Ectodermal cell (in vitro differentiated cells): ENCODE results near the gene CCDC88C. TPM values are rescaled to one million over a fixed set of nuclear protein-coding genes. Genes with fewer than 3 reads are reported as not detected.

Source experiments
- H3K27ac ChIP-seq: 2 replicates; pipeline ENCODE4 v1.7.0; 2013; ENCODE audit warnings: mild to moderate bottlenecking, low read depth, low read length; ENCODE audit not compliant: insufficient read depth, poor library complexity, severe bottlenecking
- H3K27me3 ChIP-seq: 2 replicates; pipeline ENCODE4 v1.7.0; 2013; ENCODE audit warnings: mild to moderate bottlenecking, low read length; ENCODE audit not compliant: insufficient read depth, control insufficient read depth, poor library complexity, severe bottlenecking
- H3K36me3 ChIP-seq: one replicate; pipeline ENCODE4 v1.7.0; 2013; ENCODE audit warnings: low read length; ENCODE audit not compliant: control insufficient read depth, insufficient read depth
- H3K4me1 ChIP-seq: one replicate; pipeline ENCODE4 v1.7.0; 2013; ENCODE audit warnings: low read length; ENCODE audit not compliant: control insufficient read depth, insufficient read depth
- H3K4me3 ChIP-seq: 2 replicates; pipeline ENCODE4 v1.7.0; 2013; ENCODE audit warnings: low read depth, low read length, control low read depth; ENCODE audit not compliant: insufficient read depth
- H3K9me3 ChIP-seq: 2 replicates; pipeline ENCODE4 v1.7.0; 2013; ENCODE audit warnings: mild to moderate bottlenecking, low read length, moderate library complexity; ENCODE audit not compliant: control insufficient read depth
- WGBS, 2 experiments: methylation state at CpG; one replicate each; pipeline ENCODE4 v1.1.7; 2013; ENCODE audit warnings: missing lambda C conversion rate in 2 of 2; 5-methylcytosine and 5-hydroxymethylcytosine counted together
- polyA plus RNA-seq, 4 experiments: library from polyadenylated mRNA; stranded (reverse); fragments of 50-300 nt; gene quantifications; one replicate each; pipeline ENCODE4 v1.2.3, GENCODE V29; 2013

CCDC88C gene, protein sequence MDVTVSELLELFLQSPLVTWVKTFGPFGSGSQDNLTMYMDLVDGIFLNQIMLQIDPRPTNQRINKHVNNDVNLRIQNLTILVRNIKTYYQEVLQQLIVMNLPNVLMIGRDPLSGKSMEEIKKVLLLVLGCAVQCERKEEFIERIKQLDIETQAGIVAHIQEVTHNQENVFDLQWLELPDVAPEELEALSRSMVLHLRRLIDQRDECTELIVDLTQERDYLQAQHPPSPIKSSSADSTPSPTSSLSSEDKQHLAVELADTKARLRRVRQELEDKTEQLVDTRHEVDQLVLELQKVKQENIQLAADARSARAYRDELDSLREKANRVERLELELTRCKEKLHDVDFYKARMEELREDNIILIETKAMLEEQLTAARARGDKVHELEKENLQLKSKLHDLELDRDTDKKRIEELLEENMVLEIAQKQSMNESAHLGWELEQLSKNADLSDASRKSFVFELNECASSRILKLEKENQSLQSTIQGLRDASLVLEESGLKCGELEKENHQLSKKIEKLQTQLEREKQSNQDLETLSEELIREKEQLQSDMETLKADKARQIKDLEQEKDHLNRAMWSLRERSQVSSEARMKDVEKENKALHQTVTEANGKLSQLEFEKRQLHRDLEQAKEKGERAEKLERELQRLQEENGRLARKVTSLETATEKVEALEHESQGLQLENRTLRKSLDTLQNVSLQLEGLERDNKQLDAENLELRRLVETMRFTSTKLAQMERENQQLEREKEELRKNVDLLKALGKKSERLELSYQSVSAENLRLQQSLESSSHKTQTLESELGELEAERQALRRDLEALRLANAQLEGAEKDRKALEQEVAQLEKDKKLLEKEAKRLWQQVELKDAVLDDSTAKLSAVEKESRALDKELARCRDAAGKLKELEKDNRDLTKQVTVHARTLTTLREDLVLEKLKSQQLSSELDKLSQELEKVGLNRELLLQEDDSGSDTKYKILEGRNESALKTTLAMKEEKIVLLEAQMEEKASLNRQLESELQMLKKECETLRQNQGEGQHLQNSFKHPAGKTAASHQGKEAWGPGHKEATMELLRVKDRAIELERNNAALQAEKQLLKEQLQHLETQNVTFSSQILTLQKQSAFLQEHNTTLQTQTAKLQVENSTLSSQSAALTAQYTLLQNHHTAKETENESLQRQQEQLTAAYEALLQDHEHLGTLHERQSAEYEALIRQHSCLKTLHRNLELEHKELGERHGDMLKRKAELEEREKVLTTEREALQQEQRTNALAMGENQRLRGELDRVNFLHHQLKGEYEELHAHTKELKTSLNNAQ (N-terminal part only)
- polyA plus RNA-seq (2013, experiment 1 of 4), result 33.6 TPM
- 38.0 TPM for polyA plus RNA-seq (2013, experiment 2 of 4)
- polyA plus RNA-seq (2013, experiment 3 of 4), result 24.0 TPM
- polyA plus RNA-seq (2013, experiment 4 of 4), result 27.6 TPM

DNA sequence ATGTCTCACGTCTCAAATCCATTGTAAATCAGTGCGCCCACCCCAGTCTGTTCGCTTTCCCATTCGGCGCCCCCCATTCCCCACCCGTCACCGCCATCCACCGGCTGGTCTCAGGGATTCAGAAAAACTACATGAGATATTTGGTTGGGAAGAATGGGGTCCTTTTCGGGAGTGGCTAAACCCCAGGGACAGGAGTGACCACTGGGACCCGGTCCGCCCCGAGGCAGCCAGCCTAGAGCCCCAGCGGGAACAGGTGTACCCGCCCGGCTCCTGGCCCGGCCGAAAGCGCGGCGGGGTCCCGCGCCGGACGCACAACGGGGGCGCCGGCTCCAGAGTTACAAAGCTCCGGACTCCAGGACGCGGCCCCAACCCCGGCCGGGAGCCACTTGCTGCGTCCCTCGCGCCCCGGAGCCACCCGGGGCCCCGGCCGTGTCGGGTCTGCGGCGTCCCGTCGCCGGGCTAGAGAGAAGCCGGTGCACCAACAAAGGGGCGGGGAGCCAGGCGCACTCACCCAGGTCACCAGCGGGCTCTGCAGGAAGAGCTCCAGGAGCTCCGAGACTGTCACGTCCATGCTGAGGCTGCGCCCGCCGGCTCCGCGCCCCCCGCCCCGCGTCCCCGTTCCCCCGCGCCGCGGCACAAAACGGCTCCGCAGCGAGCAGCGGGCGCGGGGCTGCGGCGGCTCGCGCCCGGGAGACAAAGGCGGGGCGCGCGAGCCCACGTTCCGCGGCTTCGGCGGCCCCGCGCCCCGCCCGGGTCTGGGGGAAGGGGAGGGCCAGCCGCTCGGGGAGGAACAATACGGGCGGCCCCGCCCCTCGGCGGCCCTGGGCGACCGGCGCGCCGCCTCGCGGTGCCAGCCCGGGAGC, at the start of gene CCDC88C:
TSS of gene CCDC88C (minus strand) at position 701 of the 863 bp plus-strand sequence. CDS start at position 571, 130 bp downstream.
- Histone ChIP-seq H3K27ac (peak within 1 kb of the TSS; percentile 51), H3K9me3 (no peaks in the 10 kb centered on the region), H3K4me1 (peaks cover 16% of the 10 kb centered on the region), H3K4me3 (peak within 1 kb of the TSS; percentile 83), H3K36me3 (no peaks in the 10 kb centered on the region), H3K27me3 (peaks cover 7% of the 10 kb centered on the region)
- WGBS, 2 experiments, result 0% methylated on average over 103 of the region's 103 CpGs

DNA sequence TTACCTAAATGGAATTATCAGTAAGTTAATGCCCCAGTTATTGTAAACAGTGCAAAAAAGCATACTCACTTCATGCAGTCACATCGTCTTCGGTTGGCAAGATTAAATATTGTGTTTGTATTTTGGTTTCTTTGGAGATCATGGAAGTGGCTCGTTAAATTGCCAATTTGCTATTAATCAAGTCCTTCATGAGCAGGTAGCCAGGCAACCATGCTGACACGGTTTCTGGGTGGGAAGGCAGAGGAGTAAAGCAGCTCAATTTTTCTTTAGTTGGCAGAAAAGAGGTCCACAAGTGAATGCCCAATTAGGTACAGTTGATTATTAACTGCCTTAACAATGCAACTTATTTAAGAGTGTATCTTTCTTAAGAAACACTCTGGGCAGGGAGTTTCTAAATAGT, 48.6 kb upstream of the CCDC88C start:
- H3K27me3 ChIP-seq, result no peaks in the 10 kb centered on the region
- no peak overlapping the region for H3K4me3 ChIP-seq
- no peak overlapping the region for H3K27ac ChIP-seq
- no peaks in the 10 kb centered on the region for H3K4me1 ChIP-seq
- no peaks in the 10 kb centered on the region for H3K9me3 ChIP-seq
- WGBS, 2 experiments, result 90 to 94% methylated on average over 4 of the region's 4 CpGs
- H3K36me3 ChIP-seq, result peaks cover 41% of the 10 kb centered on the region

DNA sequence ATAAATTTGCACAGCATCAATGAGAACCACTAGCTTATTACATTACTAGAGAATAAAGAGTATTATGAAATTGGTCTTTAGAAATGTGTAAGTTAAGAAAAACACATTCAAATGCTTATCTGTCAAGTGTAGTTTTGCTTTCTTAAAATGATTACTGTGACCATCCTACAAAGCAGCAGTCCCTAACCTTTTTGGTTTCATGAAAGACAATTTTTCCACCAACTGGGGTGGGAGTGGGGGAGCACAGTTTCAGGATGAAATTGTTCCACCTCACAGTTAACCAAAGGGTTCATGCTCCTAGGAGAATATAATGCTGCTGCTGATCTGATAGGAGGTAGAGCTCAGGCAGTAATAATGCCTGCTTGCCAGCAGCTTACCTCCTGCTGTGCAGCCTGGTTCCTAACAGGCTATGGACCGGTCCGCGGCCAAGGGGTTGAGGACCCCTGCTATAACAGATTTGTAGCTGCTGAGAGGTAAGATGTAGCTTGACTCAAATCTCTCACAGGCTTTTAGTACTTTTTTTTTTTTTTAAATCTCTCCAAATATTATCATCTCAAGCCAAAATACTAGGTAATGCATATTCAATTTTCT, 47.1 kb upstream of the CCDC88C start:
- Histone ChIP-seq H3K4me1 (no peaks in the 10 kb centered on the region), H3K36me3 (peaks cover 36% of the 10 kb centered on the region), H3K27me3 (no peaks in the 10 kb centered on the region), H3K27ac (no peak overlapping the region), H3K4me3 (no peak overlapping the region), H3K9me3 (no peaks in the 10 kb centered on the region)
- 53 to 67% methylated on average over 3 of the region's 3 CpGs for WGBS, 2 experiments

DNA sequence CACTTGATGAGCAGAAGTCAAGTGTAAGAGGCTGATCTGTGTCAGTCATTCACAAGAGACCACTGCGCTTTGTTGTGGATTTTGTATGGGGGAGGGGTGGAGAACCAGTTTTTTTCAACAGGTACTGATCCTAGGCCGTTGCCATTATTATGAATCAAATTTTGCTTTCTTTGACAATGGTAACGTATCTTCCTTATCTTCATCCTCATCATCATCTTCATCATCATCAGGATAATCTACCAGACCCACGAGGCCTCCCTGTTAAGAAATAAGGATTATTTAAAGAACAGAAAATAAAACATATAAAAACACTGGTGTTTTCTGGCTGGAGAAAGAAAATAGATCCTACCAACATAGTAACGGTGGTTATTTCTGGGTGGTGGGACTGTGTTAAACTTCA, 41.0 kb upstream of the CCDC88C start:
- Histone ChIP-seq H3K27ac (no peak overlapping the region), H3K4me3 (no peak overlapping the region), H3K36me3 (peaks cover 41% of the 10 kb centered on the region), H3K9me3 (no peaks in the 10 kb centered on the region), H3K27me3 (no peaks in the 10 kb centered on the region), H3K4me1 (no peaks in the 10 kb centered on the region)
- WGBS, 2 experiments, result 96% methylated on average over 3 of the region's 5 CpGs

DNA sequence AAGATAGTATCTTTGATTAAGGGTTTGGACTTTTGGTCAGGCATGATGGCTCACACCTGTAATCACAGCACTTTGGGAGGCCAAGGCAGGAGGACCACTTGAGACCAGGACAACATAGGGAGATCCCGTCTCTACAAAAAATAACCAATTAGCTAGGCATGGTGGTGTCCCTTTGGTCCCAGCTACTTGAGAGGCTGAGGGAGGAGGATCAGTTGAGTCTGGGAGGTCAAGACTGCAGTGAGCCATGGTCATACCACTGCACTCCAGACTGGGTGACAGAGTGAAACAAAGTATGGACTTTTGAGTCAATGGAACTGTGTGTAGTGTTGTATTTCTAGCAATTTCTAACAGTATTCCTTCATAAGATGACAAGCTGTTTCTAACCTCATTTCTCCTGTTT, 38.7 kb upstream of the CCDC88C start:
- Histone ChIP-seq H3K36me3 (peaks cover 28% of the 10 kb centered on the region), H3K27me3 (no peaks in the 10 kb centered on the region), H3K27ac (no peak overlapping the region), H3K9me3 (no peaks in the 10 kb centered on the region), H3K4me3 (no peak overlapping the region), H3K4me1 (no peaks in the 10 kb centered on the region)
- 92 to 96% methylated on average over 1 of the region's 1 CpG for WGBS, 2 experiments

DNA sequence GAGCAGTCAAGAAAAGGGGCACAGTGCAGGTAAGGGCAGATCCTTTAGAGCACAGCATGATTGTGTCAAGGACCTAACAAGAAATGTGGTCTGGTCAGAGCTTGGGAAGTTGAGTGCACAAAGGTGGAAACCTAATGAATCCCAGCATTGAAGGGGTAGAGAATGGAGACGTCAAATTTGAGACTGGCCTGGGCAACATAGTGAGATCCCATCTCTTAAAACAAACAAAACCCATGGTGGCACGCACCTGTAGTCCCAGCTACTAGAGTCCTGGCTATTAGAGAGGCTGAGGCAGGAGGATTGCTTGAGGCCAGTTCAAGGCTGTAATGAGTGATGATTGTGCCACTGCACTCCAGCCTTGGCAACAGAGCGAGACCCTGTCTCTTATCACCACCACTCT, 37.0 kb upstream of the CCDC88C start:
- Histone ChIP-seq H3K4me1 (no peaks in the 10 kb centered on the region), H3K27ac (no peak overlapping the region), H3K36me3 (peaks cover 17% of the 10 kb centered on the region), H3K27me3 (no peaks in the 10 kb centered on the region), H3K4me3 (no peak overlapping the region), H3K9me3 (no peaks in the 10 kb centered on the region)
- 86 to 94% methylated on average over 3 of the region's 3 CpGs for WGBS, 2 experiments

DNA sequence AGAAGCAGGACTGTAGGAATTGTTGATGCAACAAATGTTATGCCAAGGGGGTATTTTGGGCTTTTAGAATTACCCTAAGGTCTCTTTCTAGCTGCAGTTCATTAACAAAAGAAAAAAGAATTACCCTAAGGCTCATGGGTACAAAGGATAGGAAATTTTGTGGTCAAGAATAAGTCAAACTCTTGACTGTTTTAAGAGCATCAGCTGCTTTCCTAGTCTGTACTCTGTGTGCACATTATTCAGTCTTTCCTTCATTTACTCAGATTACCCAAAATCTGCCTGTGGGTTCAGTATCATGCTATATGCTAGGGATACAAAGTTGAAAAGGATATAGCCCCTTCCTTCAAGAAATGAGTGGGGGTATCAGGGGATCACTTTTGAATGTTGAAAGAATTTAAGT, 36.5 kb upstream of the CCDC88C start:
- H3K27ac ChIP-seq, result no peak overlapping the region
- no peaks in the 10 kb centered on the region for H3K9me3 ChIP-seq
- peaks cover 12% of the 10 kb centered on the region for H3K36me3 ChIP-seq
- no peaks in the 10 kb centered on the region for H3K4me1 ChIP-seq
- H3K27me3 ChIP-seq, result no peaks in the 10 kb centered on the region
- no peak overlapping the region for H3K4me3 ChIP-seq

DNA sequence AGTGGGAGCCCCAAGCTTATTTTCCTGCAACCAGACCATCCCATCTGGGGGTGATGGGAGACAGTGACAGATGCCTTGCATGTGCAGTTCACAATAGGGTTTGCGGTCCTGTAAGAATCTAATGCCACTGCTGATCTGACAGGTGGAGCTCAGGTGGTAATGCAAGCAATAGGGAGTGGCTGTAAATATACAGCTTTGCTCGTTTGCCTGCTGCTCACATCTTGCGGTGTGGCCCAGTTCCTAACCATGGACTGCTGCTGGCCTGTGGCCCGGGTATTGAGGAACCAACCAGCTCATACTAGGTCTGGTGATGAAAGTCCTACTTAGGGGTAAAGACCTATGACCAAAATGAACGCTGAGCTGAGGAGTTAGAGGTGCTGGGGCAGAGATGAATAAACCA, 36.1 kb upstream of the CCDC88C start:
- Histone ChIP-seq H3K36me3 (peaks cover 10% of the 10 kb centered on the region), H3K9me3 (no peaks in the 10 kb centered on the region), H3K27me3 (no peaks in the 10 kb centered on the region), H3K4me1 (no peaks in the 10 kb centered on the region), H3K27ac (no peak overlapping the region), H3K4me3 (no peak overlapping the region)
- 90% methylated on average over 5 of the region's 5 CpGs for WGBS, 2 experiments
